ENCODE results near the gene BRCA1.
A peak's percentile ranks its signal among the peaks of the same experiment; 100 is the strongest.

The BRCA1 gene

DNA sequence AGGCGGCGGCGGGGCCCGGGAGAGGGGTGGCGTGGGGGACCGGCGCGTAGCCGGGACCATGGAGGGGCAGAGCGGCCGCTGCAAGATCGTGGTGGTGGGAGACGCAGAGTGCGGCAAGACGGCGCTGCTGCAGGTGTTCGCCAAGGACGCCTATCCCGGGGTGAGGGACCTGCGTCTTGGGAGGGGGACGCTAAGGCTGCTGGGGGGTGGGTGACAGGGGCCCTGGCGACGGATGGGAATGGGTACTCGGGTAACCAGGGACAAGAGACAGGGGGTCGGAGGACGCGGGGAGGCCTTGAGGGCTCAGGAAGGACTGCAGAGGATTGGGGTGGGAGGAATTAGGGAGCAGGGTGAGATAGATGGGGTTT lies 99.9 kb downstream of the BRCA1 start:
- no peak for DNase-seq (ENCODE audit: low read depth in 2 of 2)

- DNase-seq (ENCODE audit: low read depth in 2 of 2): peak; percentile 92 to 94
Measured at GRCh38 chr17:43024407-43025289, 100.5 kb downstream of the BRCA1 start, which contains the start of gene RND2. RND2 (plus strand) TSS chr17:43025231; CDS start chr17:43025348, 117 bp downstream.

DNA sequence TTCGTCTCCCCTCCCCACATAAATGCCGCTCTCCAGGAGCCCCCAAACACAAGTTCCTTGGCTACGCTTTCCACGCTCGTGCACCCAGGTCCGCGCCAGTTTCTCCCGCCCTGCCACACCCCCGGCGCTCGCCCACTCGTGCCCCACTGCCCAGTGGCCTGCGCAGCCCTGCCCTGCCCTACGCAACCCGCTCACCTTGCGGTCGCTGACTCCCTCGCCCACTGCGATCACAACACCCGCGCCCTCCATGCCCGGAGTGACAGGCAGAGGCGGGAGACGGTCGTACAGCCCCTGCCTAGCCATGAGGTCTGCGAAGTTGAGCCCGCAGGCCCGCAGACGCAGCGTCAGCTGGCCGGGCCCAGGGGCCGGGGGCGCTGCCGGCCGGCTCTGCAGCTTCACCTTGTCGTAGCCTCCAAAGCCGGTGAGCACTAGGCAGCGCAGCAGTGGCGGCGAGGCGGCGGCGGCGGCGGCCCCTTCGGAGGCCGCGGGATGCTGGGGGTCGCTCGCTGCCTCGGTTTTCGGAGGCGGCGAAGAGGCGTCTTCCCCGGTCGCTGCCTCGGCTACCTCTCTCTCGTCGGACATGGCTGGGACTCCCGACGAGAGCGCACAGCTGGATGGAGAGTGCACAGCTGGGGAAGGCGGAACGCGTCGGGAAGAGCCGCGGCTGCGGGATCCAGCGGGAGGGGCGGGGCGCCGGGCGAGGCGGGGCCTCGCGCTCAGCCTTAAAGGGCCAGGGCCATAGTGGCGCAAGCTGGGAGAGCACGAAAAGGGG lies 103.2 kb downstream of the BRCA1 start, which contains the start of gene VAT1:
TSS of gene VAT1 (minus strand) at position 645 of the 772 bp plus-strand sequence. CDS start at position 582, 63 bp downstream.
- peak in 1 of 2 experiments; percentile 36 for DNase-seq (ENCODE audit: low read depth in 2 of 2)

GRCh38 chr17:43020789-43021740 lies 104.1 kb downstream of the BRCA1 start:
- DNase-seq (ENCODE audit: low read depth in 2 of 2): no peak

GRCh38 chr17:43020030-43020621 lies 105.0 kb downstream of the BRCA1 start:
- DNase-seq (ENCODE audit: low read depth in 2 of 2): no peak

DNA sequence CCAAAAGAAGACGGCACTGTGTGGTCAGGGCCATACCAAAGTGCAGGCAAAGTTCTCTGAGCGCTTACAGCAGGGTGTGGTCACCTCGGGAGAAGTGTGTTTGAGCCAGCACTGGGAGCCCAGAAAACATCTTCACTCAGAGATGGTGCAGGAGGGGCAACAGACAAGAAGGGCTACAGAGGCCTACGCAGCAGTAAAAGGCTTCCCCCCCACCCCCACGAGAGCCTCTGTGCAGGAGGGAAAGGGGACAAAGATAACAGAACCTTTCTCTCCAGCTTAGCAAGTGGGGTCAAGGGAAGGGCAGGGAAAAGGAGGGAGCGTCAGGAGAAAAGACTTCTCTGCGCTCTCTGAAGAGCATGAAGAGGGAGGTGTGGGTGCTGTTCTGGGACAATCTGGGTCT lies 105.7 kb downstream of the BRCA1 start:
- DNase-seq (ENCODE audit: low read depth in 2 of 2): no peak

DNA sequence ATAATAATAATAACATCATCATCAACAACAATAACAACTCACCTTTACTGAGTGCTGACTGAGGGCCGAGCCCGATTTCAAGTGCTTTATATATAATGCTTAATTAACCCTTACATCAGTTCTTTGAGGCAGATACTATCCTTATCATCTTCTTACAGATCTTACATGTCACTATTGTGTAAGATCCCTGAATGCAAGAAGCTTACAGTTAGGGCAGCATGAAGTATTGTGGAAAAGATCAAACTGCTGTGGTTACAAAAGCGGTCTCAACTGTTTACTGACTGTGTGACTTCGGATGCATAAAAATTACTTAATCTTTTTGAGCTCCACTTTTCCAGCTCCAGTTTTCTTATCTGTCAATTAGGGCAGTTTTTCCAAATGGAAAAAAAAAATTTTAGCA lies 106.2 kb downstream of the BRCA1 start:
- DNase-seq (ENCODE audit: low read depth in 2 of 2): no peak

- DNase-seq (ENCODE audit: low read depth in 2 of 2): no peak
Measured at GRCh38 chr17:43018008-43018853, 106.9 kb downstream of the BRCA1 start.

- DNase-seq (ENCODE audit: low read depth in 2 of 2): no peak
Measured at GRCh38 chr17:43016216-43016615, 108.9 kb downstream of the BRCA1 start.

DNA sequence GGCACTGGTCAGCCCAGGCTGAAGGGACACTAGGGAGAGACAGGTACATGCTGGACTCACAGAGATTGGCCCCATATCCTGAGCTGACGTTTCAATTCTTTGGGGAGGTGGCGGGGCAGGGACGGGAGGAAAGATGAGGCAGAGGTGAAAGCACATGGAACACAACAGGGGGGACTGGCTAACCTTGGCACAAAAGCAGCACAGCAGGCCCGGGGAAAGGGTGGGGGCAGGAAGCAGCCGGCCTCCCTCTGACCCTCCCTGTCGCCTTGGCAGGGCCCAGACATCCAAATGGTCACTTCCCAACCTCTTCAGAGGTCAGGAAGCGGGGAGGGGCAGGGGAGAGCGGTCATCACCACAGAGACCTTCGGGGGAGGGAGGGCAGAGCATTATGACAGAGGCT lies 109.6 kb downstream of the BRCA1 start:
- no peak for DNase-seq (ENCODE audit: low read depth in 2 of 2)

DNA sequence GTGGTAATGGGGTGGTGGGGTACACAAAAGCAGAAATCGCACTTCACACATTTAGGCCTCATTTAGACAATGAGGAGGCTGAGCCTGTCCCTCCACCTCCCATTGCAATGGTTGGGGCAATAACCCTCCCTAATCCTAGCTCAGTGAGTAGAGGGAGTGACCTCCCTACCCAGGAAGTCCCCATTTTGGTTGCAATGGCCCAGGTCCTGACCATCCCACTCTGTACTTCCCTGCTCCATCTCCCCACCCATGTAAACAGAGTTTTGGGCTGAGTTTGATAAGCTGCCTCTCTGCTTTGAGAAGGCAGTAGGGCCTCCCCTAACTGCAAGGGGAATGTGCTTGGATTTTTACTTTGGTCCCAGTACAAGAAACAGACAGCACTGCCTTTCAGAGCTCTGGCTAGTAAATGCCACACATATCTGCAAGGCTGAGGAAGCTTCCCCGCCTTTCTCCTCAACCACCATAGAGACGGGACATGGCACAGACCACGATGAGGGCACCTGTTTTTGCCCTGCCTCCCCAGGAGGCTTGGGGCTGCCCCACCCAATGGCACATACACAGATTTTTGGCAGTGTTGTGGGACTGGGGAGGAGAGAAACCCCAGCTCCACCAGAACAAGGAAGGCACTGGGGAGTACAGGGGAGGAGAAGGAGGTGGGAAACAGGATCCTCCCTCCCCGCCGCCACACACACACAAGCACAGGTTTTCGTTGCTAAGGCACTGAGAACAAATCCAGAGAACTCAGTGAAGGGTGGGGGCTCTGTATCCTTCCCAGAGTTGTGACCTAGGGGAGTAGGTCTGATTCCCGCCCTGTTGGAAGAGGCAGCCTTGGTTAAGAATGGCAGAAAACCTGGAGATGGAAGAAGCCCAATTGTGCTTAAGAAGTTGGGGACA lies 110.3 kb downstream of the BRCA1 start:
- DNase-seq (ENCODE audit: low read depth in 2 of 2): no peak

DNA sequence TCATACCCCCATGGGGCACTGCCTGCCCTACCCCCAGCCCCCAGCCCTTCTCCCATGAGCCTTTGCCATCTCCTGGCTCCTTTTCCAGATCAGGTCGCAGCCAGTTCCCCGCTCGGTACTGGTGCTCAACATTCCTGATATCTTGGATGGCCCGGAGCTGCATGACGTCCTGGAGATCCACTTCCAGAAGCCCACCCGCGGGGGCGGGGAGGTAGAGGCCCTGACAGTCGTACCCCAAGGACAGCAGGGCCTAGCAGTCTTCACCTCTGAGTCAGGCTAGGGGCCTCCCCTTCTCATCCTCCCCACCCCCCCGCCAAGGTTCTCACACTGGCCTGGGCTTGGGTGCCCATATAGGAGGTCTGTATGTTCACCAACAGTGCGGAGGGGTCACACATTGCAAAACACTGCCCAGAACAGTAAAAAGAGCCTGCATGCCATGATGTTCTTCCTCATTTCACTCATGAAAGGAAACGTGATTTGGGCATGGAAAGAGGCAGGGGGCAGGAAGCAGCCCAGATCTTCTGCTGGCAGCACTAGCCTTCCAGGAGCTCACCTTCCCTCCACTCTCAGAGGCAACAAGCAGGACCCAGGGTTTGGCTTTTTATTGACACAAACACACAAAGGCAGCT lies 111.0 kb downstream of the BRCA1 start:
- DNase-seq (ENCODE audit: low read depth in 2 of 2): no peak

- no peak for DNase-seq (ENCODE audit: low read depth in 2 of 2)
Measured at GRCh38 chr17:43013296-43013695, 111.9 kb downstream of the BRCA1 start.

DNA sequence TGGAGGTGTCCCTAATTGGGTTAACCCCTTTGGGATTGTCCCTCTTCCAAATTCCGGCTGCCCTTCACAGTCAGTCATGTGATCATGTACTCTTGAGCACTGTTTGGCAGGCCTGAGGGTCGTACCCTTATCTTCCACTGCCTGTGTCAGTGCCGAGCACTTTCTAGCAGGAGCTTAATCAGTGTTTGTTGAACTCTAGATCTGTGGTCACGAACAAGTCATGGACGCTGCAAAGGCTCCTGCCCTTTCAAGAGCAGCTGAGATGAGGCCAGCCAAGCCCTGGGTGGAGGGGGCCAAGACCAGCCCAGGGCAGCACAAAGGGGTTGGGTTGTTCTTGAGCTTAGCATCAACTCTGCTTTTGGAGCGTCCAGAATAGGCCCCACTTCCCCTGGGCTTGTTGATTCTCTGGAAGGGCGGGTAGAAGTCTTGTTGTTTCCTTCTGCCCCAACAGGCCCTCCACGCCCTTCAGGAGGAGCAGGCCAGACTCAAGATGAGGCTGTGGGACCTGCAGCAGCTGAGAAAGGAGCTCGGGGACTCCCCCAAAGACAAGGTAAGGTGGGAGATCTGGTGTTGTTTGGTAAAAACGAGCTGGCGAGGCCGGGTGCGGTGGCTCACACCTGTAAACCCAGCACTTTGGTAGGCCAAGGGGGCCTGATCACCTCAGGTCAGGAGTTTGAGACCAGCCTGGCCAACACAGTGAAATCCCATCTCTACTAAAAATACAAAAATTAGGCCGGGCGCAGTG lies 113.3 kb downstream of the BRCA1 start:
- DNase-seq (ENCODE audit: low read depth in 2 of 2): no peak

- DNase-seq (ENCODE audit: low read depth in 2 of 2): no peak
Measured at GRCh38 chr17:43010667-43011308, 114.4 kb downstream of the BRCA1 start.

DNA sequence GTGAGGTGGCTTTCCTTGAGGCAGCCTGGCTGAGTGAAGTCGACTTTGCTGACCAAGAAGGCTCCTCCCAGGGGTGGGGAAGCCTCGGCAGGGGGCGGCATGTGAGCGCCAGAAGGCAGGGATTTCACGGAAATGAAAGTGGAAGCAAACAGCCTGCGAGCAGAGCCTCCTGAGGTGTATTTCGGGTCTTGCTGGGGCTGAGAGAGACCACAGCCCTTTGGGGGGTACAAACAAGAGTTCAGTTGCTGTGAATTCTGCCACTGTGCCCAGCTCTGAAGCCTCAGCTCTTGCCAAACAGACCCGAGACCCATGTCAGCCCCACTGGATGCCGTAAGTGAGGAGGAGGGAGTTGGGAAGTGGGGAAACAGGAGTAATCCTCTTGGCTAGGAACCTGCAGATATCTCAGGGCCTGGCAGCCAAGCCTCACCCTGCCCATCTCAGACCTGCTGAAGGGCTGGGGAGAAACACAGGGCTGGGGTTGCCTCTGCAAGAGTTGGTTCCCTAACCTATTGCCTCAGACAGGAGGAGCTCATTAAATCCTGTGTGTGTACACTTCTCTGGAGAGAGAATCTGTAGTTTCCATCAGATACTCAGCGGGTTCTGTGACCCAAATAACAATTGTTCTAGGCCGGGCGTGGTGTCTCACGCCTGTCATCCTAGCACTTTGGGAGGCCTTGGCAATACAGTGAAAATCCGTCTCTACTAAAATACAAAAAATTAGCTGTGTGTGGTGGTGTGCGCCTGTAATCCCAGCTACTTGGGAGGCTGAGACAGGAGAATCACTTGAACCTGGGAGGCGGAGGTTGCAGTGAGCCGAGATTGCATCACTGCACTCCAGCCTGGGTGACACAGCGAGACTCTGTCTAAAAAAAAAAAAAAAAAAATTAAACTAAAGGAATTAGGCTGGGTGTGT lies 118.3 kb downstream of the BRCA1 start, which contains the start of gene IFI35:
TSS of gene IFI35 (plus strand) at position 146 of the 913 bp plus-strand sequence. CDS start at position 310, 164 bp downstream.
- DNase-seq (ENCODE audit: low read depth in 2 of 2): peak; percentile 53 to 54

Measured in fibroblast of skin of left quadriceps (primary cell).